Transverse colon (tissue), 3 donors: Measurements from ENCODE around the gene GFRA1.

Source experiments
- EP300 ChIP-seq: sonication (generic); formaldehyde crosslinking; IDR thresholded peaks from one replicate; pipeline ENCODE4 v1.6.1; 2017; ENCODE audit warnings: antibody characterized with exemption, low read depth
- POLR2A ChIP-seq: fragments of 450-650 bp; IDR thresholded peaks from one replicate; pipeline ENCODE4 v1.6.1; 2016; ENCODE audit warnings: antibody characterized with exemption, mild to moderate bottlenecking, moderate library complexity
- TF ChIP-seq, protein P1 (sequence below), 5 experiments: fragments of 200-600 bp in 3 of 5; fragments of 450-650 bp in 2 of 5; sonication (generic) in 3 of 5; IDR thresholded peaks; 1 replicate in 2 of 5; 2 replicates in 3 of 5; pipeline ENCODE4 v1.5.1; 2016 to 2017; ENCODE audit warnings: antibody characterized with exemption in 5 of 5, inconsistent platforms in 3 of 5, mild to moderate bottlenecking in 2 of 5, moderate library complexity in 1 of 5

DNA sequence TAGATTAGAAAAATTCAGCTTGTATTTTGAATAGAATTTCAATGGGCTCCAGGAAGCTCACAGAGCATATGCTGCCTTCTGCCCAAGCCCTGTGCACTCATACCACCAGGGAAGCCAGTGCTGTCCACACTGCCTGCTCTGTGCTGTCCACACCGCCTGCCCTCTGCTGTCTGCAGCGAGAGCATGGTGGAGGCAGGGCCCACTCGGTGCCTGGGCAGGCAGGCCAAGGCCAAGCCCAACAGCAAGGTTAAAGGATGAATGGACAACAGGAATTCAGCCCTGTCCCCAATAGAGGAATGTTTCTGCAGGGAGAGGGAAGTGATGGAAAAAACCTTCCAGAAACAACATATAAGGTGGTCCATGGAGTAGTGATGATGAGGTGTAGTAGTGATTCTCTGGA lies 146.8 kb downstream of the GFRA1 start:
- TF ChIP-seq POLR2A (no peak), EP300 (no peak)
- TF ChIP-seq, protein P1, sequence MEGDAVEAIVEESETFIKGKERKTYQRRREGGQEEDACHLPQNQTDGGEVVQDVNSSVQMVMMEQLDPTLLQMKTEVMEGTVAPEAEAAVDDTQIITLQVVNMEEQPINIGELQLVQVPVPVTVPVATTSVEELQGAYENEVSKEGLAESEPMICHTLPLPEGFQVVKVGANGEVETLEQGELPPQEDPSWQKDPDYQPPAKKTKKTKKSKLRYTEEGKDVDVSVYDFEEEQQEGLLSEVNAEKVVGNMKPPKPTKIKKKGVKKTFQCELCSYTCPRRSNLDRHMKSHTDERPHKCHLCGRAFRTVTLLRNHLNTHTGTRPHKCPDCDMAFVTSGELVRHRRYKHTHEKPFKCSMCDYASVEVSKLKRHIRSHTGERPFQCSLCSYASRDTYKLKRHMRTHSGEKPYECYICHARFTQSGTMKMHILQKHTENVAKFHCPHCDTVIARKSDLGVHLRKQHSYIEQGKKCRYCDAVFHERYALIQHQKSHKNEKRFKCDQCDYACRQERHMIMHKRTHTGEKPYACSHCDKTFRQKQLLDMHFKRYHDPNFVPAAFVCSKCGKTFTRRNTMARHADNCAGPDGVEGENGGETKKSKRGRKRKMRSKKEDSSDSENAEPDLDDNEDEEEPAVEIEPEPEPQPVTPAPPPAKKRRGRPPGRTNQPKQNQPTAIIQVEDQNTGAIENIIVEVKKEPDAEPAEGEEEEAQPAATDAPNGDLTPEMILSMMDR (IDR thresholded peaks at IDR 0.05): no peak
